Measurements from ENCODE around the gene CCP110. TPM values are rescaled to one million over a fixed set of nuclear protein-coding genes. Genes with fewer than 3 reads are reported as not detected.

Gene CCP110
- polyA plus RNA-seq, 6 donors from 2014 or later = 5.1 to 12.6 (median 9.6) TPM

Other genes with a start within 250 kb of the CCP110 start
- not detected for gene CLEC19A, start 238.2 kb upstream of the CCP110 start, polyA plus RNA-seq (ENCODE audit: low read depth in 6 of 6)
- gene TMC5, start 106.1 kb upstream of the CCP110 start, polyA plus RNA-seq (ENCODE audit: low read depth in 6 of 6) = not detected
- 10 to 100 TPM; 25.2 to 36.3 (median 28.2) TPM for gene GDE1, start 1.8 kb upstream of the CCP110 start, polyA plus RNA-seq (ENCODE audit: low read depth in 6 of 6)
- 10 to 100 TPM; 31.1 to 38.6 (median 33.8) TPM for gene VPS35L, start 31.8 kb downstream of the CCP110 start, polyA plus RNA-seq (ENCODE audit: low read depth in 6 of 6)
- gene KNOP1, start 194.3 kb downstream of the CCP110 start, polyA plus RNA-seq (ENCODE audit: low read depth in 6 of 6) = 1 to 10 TPM; 2.2 to 8.3 (median 5.9) TPM
- 1 to 10 TPM in 5 of 6 donors, not detected in 1; 1.1 to 3.7 (median 1.9) TPM for gene IQCK, start 194.3 kb downstream of the CCP110 start, polyA plus RNA-seq (ENCODE audit: low read depth in 6 of 6)